Activated CD4-positive, alpha-beta T cell treated with anti-CD3 and anti-CD28 coated beads, Interleukin-2, amount 50 U/mL, for 16 hours (primary cell): ENCODE measurements around the gene MRPS18C.
A peak's percentile ranks its signal among the peaks of the same experiment; 100 is the strongest.
"Not testable (repeated sequence)": the region's sequence is repeated elsewhere in the genome, so short reads cannot be mapped to it uniquely, and the experiment has no call there.

Source experiments
- DNase-seq: peaks from one replicate; pipeline ENCODE4 v3.0.0-alpha.2; 2020

MRPS18C gene

GRCh38 chr4:83455281-83456183, at the start of gene MRPS18C, which contains the start of gene HELQ:
Gene MRPS18C, plus strand, starts transcription at chr4:83456058. Its CDS starts 20 bp downstream, at chr4:83456078.
Gene HELQ, minus strand, starts transcription at chr4:83455823. Its CDS starts 130 bp downstream, at chr4:83455693.
- peak; percentile 98 for DNase-seq

GRCh38 chr4:83408908-83409307, 47.0 kb upstream of the MRPS18C start:
- no peak for DNase-seq

- no peak for DNase-seq
Observed at GRCh38 chr4:83413676-83414075, 42.2 kb upstream of the MRPS18C start.

- DNase-seq = no peak
Observed at GRCh38 chr4:83417566-83417965, 38.3 kb upstream of the MRPS18C start.

GRCh38 chr4:83418211-83418610, 37.6 kb upstream of the MRPS18C start:
- DNase-seq = no peak

- no peak for DNase-seq
Observed at GRCh38 chr4:83431200-83431599, 24.7 kb upstream of the MRPS18C start.

GRCh38 chr4:83436680-83437079, 19.2 kb upstream of the MRPS18C start:
- no peak for DNase-seq

- DNase-seq = no peak
Observed at GRCh38 chr4:83438719-83439118, 17.1 kb upstream of the MRPS18C start.

GRCh38 chr4:83440148-83440814, 15.6 kb upstream of the MRPS18C start:
- DNase-seq = no peak

- DNase-seq = no peak
Observed at GRCh38 chr4:83440899-83441298, 15.0 kb upstream of the MRPS18C start.

GRCh38 chr4:83449009-83449408, 6.8 kb upstream of the MRPS18C start:
- no peak for DNase-seq

- DNase-seq = no peak
Observed at GRCh38 chr4:83454686-83455085, 1.2 kb upstream of the MRPS18C start.

GRCh38 chr4:83456184-83456501, 285 bp downstream of the MRPS18C start:
- no peak for DNase-seq

GRCh38 chr4:83473423-83473822, 17.6 kb downstream of the MRPS18C start:
- DNase-seq = no peak

- DNase-seq = no peak
Observed at GRCh38 chr4:83473966-83474365, 18.1 kb downstream of the MRPS18C start.

GRCh38 chr4:83484500-83485461, 28.9 kb downstream of the MRPS18C start, which contains the start of gene ABRAXAS1:
Gene ABRAXAS1, minus strand, starts transcription at chr4:83485100. Its CDS starts 28 bp downstream, at chr4:83485072.
- peak; percentile 93 for DNase-seq

- no peak for DNase-seq
Observed at GRCh38 chr4:83486457-83487129, 30.7 kb downstream of the MRPS18C start.

- DNase-seq = no peak
Observed at GRCh38 chr4:83489711-83490326, 34.0 kb downstream of the MRPS18C start.

GRCh38 chr4:83490876-83491450, 35.1 kb downstream of the MRPS18C start:
- DNase-seq = peak; percentile 37

- DNase-seq = not testable (repeated sequence)
Observed at GRCh38 chr4:83496085-83496917, 40.4 kb downstream of the MRPS18C start.
